Measurements from ENCODE around the gene NR2F2.
A peak's percentile ranks its signal among the peaks of the same experiment; 100 is the strongest.

The NR2F2 gene

DNA sequence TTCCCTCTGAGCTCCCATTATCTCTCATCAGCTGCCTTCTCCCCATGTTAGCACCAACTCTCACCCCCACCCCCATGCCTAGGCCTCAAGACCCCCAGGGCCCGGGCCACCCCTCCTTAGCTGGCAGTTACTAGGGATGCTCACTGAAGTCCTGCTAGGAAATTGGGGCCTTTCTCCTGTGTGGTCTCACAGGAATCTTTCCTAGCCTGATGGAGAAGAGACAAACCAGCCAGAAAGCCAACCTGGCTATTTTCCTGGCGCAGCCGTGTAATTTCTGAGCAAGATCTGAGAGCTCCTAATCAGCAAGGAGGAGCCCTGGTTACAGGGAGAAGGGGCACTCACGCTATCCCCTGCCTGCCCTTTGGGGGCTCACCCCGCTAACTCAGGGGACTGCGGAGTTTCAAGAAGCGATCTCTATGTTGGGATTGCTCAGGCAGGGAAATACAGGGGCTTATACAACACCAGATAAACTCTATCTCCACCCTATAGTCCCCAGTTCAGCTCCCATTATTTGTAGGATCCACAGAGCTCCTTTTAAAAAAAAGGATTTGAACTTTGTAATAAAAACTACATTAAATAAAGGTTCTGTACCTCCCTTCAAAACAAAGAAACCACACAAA, 25.2 kb downstream of the NR2F2 start:
- DNase-seq, result no peak

DNA sequence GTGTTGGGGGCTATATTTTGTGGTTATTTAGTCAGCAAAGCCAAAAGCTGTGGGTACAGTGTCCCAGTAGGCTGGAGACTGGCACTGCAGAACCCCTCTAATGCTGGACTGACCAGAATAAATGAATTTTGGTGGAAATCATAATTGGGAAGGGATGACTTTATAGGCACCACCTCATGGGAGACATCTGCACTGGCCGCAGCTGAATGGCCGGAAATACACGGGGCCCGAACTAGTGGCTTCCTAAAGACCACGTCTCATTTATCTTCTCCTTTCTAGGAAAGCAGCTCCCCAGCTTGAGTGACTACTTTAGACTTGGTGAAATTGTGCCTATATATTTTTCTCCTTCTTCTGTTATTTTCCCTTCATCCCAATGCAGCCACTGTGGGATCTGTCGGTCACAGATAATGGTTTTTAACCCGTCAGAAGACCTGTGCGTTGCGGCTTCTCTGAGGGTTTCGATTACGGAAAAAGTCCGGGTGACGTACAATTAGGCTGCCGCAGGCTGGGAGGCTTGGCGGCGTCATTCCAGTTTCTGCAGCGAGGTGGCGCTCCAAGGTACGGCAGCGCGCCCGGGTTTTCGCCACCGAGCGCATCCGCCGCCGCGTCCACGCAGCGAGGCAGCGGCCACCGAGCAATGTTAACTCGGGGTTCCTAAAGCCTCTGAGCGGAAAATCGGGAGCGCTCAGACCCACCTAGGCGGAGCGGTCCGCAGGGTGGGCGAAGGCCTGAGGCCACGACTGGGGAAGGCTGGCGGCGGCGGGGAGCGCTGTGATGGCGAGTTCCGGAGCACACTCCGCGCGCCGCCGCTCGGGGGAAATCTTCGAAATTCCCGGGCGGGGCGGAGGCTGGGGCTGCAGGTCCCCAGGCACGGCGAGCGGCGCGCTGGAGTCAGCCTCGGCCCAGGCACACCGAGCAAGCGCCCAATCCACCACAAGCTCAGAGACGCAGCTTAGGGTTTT, 26.3 kb downstream of the NR2F2 start:
- peak; percentile 72 for DNase-seq

DNA sequence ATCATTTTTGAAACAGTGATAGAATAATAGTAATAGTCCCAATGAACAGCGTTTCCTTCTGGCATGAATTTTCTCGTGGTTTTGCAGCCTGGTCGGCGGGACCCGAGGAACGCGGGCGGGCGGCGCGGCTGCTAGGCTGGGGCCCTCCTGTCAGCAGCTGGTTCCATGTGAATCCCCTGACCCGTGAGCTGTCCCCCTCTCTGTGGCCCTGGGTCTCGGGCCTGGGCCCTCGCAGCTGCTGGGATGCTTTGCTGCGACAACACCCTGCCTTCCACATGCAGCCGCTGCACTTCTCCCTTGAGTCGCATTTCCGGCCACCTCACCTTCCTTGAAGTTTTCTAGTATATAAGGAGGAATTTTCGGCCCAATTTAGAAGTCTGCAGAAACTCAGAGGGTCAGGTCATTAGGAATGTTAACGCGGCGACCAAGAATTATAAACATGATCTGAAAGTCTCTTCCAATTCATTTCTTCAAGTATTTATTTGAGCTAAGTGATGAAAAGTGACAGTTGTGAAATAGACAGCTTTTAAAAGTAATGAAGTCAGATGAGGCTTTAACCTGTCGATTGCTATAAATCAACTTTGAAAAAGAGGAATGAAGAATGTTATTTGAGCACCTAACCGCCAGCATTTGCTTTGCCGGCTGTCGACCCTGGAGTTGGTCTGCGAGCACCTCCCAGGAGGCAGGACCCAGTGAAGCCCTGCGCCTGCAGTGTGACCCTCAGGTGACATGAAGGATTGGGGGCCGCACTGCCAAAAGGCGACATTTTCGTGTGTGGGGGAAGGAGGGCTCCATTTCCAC, 27.7 kb downstream of the NR2F2 start:
- DNase-seq, result no peak

DNA sequence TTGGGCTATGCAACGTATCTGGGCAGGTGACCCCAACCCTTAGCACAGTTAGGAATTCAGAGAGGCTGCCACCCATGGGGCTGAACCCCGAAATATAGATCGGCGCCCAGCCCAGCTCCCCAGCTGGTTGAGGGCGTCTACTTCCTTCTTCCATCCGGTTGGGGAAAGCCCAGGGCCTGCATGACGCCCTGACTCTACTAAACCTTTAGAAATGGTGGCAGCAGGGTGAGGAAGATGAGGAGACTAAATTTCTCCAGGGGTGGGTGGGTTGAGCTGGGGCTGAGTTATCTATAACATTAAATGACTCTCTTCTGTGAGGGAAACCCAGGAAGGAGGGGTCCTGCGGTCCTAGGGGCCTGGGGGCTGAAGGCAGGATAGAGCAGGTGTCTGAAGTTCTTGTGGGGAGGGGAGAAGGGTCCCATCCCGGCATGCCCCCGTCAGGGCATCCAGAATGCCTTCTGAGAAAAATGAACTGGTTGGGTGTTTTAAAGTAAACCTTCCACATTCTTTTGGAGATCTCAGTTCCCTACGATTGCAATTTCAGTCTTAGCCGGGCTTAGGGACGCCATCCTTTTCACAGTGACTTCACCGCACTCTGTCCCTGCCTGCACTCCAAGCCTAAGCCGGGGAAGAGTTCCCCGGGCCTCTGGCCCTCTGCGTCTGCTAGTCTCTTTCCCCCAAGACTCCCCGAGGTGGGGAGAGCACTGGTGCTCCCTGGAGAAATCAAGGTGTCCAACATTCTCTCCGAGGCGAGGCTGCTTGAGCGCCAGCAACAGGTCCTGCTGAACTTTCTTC, 28.5 kb downstream of the NR2F2 start:
- DNase-seq, result no peak

DNA sequence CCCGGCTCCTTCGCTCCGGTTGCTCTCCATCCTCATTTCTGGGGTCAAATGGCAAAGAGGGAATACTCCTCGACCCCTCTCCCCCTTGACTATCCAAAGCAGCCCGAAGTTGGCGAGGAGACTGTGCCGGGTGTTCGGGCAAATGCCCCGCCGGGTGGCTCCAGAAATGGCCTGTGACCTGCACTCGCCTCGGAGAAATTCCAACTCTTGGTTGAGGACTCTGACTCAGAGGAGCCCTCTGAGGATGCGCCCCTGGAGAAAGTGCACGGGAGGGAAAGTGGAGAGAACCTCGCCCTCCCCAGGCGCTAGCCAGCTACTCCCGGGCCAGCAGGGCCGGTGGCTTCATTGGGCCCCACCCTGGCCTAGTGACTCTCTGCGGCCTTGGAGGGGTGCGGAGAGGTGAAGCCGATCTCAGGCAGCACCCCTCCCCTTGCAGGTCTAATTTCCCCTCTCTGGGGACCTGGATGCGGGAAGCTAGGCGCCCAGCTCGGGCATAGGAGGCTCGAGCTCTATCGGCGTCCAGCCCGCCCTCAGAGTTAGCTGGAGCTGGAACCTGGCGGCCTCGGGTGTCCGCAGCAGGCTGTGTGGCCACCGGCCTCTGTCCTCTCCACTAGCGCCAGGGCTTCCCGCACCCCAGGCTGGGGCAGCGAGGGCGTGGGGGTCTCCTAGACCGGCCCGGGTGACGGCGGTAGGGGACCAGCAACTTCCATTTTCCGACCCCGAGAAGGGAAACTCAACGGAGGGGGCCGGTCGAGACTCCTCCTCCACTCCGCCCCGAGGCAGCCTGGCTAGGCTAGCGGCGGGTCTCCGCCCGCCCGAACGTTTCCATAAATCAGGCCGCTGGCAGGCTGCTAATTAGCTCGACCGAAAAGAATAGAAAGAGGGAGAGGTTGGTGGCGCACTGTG, 29.4 kb downstream of the NR2F2 start:
- no peak for DNase-seq

DNA sequence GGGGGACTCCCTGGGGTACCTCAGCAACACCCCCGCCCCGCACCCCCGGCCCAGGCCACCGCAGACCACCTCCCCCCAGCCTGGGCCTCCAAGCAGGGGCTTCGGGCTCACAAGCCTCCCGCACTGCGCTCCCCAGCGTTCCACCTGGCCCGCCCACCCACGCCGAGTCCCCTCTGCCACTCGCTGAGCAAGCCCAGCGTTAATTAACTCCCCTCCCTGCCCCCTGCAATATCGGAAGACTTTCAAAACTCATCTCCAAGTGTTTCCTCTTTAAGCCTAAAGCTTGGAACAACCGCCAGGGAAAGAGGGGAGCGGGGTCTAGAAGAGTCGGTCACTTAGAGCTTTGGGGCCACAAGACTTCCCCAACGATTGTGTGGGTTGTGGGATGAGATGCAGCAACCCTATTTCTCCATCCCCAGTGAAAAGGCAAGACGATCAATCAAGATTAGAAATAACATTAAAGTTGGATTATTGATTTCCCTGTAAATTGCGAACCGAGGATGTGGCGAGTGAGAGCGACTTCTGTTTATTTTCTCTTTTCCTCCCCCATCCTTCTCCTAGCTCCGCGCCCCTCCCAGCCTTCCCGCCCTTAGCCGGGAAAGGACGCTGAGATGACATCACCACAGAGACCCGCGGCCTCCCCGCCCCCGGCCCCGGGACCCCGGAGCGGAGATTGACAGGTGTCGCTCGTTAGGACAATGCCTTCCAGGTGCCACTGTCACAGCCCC, 30.2 kb downstream of the NR2F2 start:
- DNase-seq, result no peak

DNA sequence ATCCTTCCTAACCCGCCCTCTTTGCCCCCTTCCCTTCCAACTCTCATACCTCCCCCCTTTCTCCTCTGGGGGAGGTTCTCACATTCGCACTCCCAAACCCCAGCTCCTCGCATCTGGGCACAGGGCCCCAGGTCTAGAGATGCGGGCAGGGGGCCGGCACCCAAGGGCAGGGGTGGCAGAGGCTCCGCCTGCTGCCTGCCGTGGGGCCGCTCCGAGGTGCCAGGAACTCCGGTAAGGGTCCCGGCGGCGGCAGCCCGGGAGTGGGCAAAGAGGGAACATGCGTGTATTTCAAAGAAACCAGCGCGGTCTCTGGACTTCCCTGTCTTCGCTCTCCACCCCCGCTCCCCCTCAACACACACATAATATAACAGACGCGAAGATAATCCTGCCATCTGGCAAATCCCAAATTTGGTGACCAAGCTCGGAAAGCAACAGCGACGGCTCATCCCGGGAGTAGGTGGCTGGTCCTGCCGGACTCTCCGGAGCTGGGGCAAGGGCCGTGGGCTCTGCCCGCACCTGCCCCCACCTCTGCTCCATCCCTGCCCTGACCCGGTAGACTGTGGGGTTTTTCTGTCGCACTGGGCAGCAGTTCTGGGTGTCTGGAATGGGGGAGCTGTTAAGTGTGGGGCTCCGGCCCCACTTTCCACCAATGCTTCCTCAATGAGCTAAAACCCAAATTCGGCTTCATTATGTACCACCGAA, 31.0 kb downstream of the NR2F2 start:
- DNase-seq, result no peak

DNA sequence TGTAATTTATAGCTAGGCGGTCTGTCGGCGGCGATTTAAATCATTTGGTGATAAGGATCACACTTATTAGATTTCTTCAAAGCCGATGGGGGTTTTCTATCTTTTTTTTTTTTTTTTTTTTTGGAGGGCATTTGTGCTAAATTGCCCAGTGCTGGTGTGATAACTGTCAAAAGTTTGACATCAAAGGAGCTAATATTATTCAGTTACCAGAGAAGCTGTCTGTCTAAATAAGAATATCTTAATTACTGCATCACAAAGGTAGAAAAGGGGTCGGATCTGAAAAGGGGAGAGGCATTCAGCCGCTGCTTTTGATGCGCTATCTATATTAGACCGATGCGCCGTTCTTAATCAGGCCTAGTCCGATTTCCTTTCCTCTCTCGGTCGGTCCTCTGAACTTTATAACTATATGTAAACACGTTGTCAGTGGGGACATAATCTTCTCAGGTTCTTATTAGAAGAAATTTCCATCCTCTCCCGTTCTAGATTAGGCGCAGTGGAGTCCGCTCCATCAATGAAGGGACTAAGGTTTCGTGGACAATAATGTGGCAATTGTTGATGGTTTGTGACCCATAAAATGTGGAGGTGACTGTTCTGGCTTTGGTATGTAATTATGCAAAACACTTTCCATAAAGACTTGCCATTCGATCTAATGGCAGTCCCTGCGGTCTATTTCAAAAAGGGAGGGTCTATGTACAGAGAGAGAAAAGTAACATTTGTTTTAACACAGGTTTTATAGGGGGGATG, 31.7 kb downstream of the NR2F2 start:
- no peak for DNase-seq

DNA sequence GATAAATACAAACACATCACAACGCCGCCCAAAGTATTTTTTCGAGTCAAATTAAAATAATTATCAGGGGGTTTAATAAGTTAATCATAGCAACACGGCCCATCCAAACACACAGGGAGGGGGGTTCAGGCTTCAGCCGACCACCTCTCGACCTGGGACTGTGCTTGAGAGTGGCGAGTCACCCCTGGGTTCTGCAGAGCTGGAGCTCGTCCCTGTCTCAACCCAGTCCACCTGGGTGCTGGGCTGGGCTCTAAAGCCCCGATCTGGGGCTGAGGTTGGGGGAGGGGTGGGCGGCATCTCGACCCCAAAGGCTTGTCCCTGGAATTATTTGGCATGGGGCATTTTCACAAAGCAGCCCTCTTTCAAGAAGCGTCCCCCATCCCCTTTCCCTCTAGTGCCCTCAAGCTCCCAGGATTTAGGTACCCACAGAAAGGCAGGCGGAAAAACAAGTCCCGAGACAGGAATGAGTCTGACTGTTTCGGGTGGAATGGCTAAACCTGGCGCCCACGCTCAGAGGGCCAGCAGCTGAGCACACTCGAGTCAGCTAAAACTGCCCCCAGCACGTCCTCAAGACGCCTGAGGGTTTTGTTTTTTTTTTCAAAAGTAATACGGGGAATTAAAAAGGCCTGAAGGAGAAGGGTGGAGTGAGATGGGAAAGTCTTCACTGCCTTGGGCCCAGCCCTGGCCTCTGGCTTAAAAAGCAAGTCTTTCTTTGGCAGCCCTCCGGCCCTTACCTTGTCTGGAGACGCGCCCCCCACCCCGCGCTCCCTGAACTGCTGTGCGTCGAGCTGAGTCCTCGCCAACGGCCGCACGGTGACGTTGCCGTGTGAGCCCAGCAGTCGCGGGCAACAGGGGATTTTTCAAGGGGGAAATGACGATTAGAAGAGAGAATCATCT, 32.5 kb downstream of the NR2F2 start:
- no peak for DNase-seq

DNA sequence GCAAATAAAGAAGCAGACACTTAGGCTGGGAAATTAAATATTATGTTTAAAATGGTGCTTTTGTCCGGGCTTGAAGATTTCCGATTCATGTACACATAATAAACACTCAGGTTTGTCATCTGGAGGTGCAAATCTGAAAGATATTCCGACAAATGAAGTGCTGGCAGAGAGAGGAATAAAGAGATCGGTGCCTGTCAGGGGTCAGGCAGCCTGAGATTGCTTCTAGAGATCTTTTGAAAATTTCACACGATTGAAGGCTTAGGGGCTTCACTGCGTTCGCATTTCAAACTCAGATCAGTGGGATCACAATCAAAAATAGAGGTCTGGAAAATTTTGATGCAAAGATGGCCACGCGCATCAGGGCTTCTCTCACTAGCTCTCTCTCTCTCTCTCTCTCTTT, 33.2 kb downstream of the NR2F2 start:
- no peak for DNase-seq

DNA sequence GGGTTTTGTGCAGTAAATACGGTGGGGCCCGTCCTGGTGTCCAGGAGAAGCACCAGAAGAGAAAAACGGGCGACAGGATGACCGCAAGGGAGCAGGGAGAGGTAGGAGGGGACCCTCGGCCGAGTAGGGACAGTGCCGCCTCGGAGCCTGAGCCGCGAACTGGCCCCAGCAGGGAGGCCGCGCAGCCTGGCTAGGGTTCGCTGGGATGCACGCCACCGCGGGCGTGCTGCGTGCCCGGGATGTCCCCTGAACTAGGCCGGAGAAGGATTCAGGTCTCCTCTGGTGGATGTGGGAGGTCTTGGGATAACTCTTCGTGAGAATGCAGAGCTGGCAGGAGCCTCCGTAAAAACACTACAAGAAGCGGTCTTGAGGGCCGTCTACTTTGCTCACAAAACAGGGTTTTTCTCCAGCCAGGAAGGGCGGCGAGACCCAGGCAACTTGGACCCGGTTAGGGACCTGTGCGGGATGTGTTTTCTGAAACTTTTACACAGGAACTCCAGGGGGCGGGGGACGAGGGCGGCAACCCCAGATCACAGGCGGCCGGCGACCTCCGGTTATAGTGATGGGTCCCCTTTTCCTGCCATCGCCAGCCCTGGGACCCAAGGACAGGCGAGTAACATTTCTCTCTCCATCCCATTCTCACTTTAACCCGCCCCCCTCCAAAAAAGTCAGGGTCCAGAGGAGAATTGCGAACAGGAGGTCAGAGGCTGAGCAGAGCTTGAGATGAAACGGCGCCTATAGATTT, 35.5 kb downstream of the NR2F2 start:
- DNase-seq, result no peak

DNA sequence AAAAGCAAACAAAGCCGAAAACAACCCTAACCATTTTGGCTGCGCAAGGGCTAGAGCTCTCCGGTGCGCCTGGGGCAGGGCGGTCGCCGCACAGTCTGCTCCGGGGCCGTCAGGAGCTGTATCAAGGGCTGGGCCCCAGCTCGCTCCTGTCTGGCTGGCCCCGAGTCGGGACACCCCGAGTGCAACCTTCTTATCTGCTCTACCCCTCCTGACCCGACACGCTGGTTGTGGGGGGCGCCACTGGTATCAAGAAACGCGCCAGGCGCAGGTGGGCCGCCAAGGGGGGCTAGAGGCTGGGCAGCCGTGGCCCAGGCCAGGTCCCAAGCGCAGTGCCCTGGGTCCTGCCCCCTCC, 36.0 kb downstream of the NR2F2 start:
- no peak for DNase-seq

DNA sequence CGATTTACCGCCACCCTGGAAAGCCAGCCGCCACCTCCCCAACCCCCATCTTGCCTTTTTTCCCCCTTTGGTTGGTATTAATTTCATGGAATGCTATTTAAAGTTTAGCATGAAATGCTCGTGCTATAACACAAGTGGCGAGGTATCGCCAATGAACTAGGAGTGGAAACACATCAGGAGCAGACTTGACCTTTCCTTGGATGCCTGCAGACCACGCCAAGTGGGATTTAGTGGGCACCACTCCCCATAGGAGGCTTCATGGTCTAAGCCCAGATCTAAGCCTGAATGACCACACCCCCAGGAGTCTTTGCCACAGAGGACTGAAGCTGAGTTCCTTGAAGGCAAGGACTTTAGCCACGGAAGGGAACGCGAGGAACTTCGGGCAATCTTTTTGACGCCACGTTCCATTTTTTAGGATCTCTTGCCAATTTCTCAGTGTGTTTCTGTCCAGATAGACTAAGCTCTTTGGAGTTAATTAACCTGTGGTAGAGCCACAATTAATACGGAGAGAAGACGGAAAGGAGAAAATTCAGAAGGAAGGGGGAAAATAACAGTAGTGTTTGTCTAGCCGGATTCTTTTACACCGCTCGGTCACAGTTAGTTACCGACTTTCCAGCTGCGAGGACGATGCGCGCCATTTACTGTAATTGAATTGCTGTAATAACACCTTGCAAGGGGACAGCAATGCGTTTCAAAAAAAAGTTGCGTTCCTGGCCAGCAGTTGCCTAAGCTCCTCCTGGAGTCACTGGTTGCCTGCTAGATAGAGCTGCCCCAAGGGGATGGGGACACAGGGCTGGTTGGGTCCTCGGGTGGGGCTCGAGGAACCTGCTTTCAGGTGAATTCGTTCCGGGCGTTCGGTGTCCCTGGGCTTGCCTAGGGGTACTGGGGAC, 37.1 kb downstream of the NR2F2 start:
- DNase-seq, result no peak

DNA sequence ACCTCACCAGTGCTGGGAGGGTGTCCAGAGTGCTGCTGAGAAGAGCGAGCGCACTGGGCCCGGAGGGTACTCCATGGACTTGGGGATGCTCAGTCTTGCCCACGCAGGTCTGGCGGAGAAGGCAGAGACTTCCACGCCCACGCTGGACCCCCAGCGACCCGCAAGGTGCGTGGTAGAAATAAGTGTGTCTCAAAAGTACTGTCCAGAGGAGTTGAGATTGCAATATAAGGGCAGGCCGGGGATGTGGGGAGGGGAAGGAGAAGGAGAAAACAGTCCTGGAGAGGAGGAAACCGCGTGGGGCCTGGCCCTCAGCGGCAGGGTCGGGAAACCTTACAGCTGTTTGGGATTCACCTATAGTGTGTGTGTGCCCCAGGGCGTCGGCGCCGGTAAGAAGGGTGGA, 38.9 kb downstream of the NR2F2 start:
- DNase-seq, result no peak

DNA sequence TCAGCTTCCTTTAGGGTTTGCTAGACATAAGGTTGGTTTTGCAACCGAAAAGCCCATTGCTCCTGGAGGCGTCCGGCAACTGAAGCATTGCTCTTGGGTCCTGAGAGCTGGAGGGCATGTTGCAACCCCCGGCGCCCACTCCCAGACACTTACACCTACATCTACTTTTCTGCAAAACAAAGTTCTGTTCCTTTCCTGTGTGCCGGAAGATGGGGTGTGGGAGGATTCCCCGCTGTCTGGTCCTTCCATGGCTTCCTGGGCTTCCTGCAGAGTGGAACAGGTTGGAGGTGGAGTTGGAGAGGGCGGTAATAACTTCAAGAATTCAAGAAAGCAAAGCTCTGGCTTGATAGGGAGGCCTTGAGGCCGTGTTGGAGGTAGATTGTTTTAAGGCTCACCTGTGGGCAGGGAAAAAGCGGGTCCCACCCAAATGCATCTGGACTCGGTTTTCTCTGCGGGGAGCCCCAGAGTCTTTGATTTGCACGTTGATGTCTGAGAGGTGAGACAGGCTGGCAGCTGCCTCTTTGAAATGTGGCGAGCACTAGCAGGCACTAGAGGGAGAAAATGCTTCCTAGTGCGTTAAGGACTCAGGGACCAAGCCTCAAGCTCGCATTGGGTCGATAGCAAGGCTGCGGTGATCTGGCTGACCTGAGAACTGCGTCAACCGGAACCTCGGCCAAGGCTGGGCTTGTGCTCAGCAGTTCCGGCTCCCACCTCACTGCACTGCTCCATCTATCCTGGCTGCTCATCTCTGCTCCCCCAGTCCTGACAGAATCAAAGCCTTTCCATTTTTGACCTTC, 39.5 kb downstream of the NR2F2 start:
- DNase-seq, result no peak

DNA sequence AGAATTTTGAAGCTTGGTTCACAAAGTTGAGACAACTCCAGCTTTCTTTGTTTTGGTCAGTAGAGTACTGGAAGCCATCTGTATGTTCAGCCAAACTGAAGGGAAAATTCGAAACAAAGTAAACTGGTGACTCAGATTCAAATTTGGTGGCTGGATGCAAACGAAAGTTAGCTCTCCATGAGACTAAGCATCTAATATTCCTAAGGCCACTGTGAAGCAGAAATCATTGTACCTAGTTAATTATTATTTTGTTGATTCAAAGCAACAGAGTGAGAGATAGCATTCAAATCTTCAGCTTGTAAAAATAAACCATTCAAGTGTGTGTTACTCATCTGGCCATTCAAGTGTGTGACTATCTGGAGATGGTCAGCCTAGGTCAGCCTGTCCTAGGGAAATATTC, 42.1 kb downstream of the NR2F2 start:
- DNase-seq, result no peak

Data from NCI-H774 (cell line).